RKO (cell line): ENCODE data around the gene KCNN3.

Source experiments
- DNase-seq: peaks from one replicate; pipeline ENCODE4 v3.0.0-alpha.2; 2016; ENCODE audit warnings: low spot score

The KCNN3 gene

DNA sequence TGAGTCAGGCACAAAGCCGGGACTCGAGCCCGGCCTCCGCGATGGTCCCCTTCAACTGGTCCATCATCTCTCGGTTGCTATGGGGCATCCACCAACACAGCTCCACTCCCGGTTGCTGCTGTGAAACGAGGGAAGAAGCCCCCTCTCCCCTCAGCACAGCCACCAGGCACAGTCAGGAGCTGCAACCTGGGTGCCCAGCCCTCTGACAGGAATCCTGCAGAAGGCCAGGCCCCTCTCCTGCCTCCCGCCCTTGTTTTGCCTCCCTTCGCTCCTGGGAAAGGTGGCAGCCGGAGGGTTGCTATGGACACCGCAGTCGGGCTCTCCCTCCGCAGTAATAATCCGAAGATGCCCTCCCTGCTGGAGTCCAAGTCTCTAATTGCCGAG lies 8.9 kb upstream of the KCNN3 start:
- no peak for DNase-seq

DNA sequence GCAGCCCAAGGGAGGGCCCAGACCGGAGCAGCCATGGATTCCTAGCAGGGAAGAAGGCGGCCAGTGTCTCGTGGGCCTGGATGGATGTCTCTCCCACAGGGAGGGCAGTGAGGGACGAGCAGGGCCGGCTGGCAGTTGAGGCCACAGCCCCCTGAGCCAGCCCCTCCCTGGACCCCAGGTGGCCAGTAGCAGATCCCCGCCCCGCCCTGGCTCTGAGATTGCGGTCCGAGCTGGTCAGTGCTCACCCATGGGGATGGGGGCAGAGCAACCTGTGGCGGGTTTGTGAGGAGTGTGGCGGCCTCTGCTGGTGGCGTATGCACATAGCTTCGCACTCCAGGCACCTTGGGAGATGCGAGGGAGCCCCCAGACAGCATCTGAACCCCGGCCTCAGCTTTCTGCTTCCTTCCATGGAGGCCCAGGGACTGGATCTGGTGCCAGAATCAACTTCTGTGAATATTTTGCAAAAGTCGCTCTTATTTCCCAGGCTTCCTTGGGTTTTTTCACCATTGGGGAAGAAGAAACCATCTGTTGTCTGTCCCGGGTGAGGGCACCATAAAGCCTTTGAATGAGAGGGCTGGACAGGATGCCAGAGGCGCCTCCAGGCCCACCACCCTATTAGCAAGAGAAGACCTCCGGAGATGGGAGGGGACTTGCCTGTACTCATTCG lies 8.4 kb upstream of the KCNN3 start:
- peak; percentile 71 for DNase-seq

DNA sequence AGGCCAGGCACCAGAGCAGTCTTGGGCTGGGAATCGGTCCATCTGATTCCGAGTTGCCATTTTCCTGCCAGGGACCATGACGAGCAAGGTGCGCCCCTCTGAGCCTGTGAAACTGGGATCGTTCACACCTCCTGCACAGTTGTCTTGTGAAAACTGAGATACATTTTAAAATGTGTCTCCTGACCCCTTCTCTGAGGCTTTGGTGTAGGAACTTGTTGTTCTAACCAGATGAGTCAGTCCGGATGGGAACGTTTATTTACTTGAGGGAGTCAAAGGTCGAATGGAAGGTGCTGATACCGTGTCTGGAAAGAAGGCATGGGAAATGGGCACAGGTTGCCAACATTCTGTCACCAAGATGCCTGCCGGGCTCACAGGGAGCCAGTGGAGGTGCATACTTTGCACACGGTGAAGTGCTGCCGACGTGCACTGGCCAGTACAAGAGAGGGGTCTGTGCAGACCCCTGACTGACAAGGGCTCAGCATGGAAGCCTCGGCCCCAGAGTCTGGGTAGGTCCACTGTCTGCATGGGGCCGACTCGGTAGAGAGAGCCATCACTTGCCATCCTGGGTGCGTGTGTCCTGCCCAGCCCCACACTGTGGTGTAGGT lies 7.4 kb upstream of the KCNN3 start:
- no peak for DNase-seq

DNA sequence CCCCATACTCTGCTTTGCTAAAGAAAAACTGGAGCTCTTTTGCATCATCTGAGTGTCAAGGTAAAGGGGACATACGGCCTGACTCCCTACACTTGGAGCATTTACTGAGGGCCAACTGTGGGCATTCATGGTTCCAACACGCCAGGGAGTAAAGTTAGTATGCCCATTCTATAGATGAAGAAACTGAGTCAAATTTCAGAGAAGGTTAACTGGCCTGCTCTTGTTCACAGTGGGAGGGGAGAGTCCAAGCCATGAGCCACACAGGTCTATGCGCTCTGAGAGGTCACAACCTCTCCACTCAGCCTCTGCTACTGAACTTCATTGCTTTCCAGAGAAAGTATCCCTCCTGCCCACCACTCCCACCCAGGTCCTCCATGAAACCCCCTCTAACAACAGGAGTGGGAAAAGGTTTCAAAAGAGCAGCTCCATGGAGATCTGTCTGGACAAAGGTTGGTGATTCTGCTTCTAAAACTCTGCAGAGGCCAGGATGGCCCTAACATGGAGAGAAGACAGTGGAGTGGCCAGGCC lies 6.8 kb upstream of the KCNN3 start:
- no peak for DNase-seq

DNA sequence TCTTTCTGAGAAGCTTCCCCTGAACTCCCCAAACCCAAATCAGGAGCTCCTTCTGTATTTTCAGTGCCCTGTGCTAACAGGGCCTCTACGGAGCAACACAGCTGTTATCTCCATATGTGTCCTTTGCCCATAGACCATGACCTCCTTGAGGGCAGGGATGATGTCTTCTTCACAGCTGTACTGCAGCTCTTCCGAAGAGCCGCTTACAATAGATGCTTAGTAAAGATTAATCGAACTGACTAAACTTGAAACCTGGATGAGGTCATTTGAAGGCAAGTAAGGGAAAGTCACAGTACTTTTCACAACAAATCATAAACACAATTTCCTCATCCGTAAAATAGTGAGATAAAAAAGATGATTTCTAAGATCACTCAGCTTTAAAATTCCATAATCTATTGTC lies 4.4 kb upstream of the KCNN3 start:
- DNase-seq = no peak

DNA sequence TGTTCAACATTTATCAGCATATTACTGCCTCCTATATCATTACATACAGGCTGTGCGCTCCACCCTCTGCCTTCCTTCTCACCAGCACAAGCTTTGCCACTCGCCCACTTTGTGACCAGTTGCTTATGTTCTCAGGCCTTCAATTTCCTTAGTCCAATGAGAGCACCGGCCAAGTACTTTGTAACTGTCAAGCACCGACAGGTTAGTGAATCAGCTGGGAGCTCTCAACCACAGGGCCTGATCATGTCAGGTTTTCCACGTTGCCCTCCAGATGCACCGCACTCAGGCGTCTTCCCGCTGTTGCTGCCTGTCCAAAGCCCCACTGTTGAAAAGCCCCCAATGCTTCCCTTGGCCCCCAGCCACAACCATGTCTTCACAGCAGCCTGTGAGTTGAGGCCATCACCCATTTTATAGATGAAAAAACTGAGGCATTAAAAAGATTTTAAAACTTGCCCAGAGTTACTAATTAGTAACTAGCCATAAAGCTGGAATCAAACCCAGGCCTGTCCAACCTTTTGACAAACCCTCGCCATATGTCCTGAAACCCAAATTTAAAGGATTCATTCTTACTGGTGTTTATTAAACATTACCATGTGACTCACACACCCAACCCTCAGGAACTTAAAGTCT lies 3.4 kb upstream of the KCNN3 start:
- DNase-seq = no peak

DNA sequence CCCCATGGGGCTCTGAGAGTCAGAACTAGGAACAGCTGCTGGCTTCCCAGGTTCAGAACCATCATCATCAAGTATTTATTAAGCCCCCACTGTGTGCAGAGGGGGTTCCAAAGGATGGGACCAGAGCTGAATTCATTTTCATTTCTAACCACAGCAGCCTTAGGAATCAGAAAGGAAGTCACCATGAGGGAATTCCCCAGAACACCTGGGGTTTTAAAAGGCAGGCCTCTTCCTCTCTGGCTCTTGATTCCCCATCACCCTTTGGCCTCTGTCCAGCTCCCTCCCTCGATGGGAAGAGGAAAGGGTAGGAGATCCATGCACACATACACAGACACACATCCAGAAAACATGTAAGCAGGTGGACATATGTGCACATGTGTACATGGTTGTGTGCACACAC lies 1.3 kb upstream of the KCNN3 start:
- no peak for DNase-seq

DNA sequence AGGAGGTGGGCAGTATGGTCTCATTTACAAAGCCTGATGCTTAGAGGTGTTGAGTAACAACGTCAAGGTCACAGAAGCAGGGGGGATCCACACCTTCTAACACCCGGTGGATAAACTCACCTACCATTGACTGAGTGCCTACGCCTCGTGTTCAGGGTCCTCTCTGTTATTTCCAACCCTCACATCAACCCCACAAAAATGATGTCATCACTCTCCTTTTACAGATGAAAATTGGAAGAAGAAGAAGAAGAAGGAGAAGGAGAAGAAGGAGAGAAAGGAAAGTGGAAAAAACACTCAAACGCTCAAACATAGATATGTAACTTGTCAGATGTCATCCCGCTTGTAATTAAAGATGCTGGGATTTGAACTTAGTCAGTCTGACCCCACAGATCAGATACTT lies 653 bp upstream of the KCNN3 start:
- no peak for DNase-seq

DNA sequence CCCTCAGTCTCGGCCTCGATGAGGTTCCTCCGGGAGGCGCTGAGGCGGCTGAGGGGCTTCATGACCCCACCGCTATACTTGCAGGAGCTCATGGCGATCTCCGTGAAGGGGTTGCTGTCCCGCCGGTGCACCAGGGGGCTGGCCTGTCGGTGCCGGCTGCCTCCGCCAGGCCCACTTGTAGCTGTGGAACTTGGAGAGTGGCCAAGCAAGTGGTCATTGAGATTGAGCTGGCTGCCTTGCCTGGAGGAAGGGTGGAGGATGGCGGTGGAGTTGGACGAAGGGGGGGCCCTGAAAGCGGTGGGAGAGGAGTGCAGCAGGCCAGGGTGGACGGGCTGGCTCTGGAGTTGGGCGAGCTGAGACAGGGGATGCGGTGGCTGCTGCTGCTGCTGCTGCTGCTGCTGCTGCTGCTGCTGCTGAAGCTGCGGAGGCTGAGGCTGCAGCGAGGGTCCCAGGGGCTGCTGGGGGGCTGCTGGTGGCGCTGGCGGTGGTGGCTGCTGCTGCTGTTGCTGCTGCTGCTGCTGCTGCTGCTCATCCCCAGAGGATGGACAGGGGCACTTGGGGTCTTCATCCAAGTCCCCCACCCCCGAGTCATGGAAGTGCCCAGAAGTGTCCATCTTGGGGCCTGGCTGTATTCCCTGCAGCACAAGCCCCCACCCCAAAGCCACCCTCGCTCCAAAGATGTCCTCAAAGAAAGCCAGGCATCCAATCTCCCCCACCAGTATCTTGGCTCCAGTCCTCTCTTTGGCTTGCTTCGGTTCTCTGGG lies 548 bp downstream of the KCNN3 start:
- no peak for DNase-seq

DNA sequence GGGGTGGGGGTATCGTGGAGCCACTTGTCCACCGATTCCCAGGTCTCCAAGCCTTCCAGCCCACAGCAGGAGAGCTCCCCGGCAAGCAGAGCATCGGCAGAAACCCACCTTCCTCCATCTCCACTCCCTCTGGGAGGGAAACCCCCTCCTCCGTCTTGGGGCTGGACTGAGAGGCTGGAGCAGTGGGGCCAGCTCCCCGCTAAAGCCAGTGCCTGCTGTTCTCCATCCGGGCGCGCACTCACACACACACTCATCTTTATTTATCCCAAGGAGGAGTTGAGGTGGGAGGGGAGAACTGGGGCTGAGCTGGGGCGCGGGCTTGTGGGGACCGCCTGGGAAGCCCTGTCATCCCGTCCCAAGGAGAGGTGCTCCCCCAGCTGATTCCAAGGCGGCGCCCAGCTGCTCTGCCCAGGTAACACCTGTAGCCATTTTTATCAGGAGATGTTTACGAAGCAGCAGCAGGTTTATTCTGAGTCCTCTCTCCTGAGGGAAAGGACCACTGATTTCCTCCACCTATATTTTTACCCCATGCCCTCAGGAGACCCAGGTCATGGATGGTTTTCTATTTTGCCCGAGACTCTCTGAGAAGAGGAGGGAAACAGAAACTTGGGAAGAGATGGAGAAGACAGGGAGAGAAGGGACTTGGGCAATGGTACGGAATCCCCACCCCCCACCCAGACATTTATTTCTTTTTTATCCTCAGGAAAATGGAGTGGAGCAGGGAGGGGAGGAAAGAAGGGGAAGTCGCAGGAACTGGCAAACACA lies 2.1 kb downstream of the KCNN3 start:
- no peak for DNase-seq

DNA sequence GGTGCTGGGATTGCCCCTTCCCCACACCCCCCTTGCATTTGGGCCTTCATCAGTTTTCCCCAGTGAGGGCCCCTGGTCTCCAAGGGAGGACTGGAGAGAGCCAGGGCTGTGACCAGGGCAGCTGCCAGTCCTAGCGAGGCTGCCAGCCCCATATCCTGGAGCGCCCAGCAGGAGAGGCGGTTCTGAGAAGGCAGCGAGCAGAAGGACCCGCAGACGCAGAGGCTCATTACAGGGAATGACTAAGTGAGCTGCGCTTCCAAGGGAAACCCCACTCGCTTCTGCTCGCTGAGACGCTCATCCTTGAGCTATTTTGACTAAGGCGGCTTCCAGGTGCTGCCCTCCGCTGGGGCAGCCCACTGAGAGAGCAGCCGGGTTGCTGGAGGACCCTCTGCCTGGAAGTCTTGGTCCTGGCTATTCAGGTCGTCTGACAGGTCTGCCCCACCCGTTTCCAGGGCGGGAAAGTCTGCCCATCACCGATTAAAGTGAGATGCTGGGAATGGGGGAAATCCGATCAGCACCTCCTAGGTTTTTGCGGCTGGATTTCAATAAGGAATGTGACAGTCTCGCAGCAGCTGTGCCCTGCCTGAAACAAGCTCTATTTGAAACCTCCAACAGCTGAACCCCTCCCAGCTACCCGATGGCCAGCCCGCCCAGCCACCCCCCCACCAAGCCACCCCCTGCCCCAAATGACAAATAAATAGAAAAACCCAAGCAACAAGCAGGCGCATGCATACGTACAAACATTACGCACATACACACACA lies 2.8 kb downstream of the KCNN3 start:
- DNase-seq = peak; percentile 49

DNA sequence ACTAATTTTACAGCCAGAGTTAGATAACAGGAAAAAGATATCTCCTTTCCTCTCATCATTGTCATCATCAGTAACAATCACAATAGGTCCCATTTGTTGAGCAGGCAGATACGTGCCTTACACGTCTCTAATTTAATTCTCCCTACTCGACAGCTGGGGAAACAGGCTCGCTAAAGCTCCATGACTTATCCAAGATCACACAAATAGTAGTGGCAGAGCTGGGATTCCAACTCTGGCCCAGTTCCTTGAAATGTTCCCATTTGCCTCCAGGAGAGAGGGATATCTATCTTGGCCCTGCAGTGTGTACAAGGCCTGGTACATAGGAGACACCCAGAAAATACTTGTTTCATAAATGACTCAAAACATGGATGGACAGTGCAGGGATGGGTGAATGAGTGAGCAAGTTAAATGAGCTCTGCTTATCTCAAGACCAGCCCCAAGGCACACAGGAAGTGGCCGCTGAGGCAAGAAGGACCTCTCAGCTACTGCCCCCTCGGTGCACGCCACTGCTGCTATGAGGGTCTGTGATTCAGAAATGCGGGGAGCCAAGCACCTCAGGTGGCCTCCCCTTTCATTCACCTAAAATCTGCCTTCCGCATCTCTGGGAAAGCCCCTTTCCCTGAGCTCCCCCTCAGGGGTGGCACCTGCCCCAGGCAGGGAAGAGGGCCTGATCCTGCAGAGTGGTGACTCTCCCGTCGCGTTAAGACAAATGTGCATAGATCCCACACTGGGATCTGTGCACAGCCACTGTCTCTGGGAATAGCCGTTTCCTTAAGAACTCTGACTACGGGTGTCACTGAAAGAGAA lies 3.6 kb downstream of the KCNN3 start:
- no peak for DNase-seq

DNA sequence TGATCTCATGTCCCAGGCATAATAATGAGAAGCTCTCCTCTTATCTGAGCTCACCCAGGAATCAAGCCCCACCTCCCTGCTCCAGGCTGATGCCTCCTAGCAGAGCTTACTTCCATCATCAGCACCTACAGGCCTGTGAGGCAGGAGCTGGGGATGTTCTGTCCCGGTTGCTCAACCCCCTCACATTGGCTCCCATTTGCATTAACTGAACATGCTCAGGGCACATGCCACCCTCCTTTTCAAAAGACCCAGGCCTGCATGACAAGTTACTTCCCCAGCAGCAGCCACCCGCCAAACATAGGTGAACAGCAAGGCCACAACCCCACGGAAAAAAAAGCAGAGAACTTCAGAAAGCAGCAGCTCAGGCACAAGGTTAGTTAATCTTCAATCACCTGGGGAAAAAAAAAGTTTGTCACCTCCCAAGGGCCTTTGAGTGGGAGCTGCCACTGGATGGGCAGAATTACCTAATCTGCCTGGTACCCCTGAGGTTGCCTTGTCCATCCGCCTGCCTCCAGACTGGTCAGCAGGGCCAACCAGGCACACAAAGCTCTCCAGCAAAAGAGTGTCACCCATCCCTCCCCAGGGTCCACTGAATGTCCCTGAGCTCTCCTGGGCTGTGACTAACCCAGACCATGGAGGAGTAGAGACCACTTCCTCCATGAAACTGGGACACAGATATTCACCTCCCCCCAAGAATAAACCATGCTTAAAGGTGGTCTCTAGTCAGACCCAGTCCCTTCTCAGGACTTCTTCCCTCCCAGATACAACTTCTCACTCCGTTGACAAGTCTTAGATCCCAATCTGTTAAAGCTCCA lies 4.4 kb downstream of the KCNN3 start:
- no peak for DNase-seq

DNA sequence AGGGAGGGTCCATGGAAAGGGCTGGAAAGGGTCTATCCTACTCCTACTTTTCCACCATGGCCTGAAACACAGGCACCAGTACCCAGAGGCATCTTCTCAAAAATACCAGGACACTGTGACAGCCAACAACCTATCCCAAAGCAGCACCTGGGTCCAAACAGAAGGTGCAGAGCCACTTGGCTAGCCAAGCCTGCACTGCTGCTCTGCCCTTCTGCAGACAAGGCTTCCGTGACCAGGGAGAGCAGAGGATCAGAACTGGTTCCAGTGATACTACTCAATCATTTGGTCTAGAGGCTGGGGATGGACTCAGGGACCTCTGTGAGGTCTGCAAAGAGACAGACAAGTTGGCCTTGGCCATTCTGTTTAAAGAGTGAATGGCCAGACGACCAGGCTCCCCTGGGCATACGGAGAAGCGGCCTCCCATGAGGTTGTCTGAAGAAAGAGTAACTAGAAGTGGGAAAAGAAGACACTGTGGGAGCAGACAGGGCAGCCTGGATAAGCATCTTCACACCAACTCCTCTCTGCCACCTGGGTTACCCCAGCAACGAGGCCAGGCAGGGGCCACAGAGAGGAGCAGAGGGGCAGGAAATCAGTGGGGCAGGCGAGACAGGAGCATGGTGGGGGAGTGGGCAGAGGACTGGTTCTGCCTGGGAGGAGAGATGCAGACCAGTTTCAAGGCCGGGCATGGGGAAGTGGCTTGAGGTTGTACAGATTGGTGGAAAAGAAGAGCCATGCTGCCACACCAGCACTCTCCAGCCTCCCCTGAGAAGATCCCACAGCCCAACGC lies 5.7 kb downstream of the KCNN3 start:
- DNase-seq = no peak

DNA sequence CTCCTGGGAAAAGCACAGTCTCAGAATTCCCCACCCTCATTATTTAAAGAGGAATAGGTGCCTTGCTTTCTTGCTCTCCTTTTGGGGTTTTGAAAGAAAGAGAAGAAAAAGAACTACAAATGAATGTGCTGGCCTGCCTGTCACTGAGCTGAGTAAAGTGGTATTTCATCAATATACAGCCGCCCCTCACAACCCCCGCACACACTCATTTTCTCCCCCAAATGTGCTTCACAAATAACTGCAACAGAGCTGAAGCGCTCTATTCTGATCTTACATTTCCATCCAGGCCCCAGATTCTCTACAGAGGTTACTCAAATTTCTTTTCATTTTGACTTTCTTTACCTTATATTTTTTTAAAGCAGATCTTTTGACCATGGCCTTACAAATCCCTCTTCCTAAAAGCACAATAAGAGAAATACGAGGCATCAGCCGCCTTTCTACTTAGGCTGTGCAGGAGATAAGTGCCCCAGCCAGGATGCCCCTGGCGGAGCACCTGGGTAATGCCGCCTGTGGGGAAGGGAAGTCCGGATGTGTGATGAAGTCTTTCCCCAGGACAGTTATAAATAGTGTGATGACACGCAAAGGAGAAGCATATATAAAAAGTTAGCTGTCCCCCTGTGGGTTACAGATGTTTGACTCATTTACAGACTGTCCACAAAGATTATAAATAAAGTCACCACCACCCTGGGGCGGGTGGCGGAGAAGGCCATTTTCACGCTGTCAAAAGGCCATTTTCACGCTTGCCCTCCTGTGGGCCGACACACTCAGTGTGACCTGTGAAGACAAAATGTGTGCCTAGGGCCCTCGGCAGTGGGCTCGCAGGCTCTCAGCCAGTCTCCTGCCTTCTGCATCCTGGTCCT lies 6.5 kb downstream of the KCNN3 start:
- peak; percentile 68 for DNase-seq

DNA sequence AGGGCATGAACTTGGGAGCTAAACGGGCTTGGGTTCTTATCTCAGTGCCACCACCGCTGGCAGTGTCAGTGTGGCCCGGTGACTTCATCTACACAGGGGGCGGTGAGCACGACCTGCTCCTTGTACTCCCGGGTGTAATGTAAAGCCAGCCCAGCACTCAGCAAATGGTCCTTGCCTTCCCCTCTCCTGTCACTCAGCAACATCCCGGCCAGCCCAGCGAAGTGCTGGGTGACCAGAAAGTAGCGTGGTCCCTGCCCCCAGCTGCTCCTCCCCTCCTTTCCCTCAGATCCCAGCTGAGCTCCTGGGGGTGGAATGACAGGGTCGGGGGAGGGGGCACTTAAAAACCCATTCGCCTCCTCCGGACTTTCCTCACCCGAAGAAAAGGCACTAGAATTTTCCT lies 7.2 kb downstream of the KCNN3 start:
- no peak for DNase-seq

DNA sequence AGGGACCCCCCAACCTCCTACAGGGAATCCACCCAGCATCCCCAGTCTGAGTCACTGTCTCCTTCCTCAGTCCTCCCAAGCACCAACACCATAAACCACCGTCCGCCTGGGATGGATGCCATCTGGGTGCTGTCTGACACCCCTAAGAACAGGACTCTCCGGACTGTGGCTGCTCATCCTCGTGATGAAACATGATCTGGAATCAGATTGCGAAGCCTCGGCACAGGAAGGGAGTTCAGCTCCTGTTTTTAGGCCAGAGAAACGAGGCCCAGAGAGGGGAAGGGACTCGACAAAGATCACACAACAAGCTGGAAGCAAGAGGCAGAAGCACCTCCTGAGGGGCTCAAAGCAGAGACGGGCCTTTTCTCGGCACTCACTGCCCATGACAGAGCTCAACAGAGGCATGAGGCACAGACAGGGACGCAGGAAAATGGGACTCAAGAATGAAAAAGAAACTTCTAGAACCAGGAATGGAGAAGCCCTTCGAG lies 8.4 kb downstream of the KCNN3 start:
- DNase-seq = no peak
